Measurements from ENCODE around the gene RERE. TPM values are rescaled to one million over a fixed set of nuclear protein-coding genes. Genes with fewer than 3 reads are reported as not detected.

Gene RERE
- total RNA-seq, 1 donor: 55.0 TPM

GRCh38 chr1:8800416-8800815 is 17.0 kb downstream of the RERE start:
- H3K36me3 ChIP-seq (ENCODE audit: insufficient read depth, low read length): no peaks in the 10 kb centered on the region
- no peak for DNase-seq (ENCODE audit: insufficient read length, low spot score, missing footprints)
- H3K27me3 ChIP-seq (ENCODE audit: insufficient read depth, low read length): no peaks in the 10 kb centered on the region
- no peak overlapping the region for H3K4me3 ChIP-seq (ENCODE audit: insufficient read depth, low read length)
- H3K4me1 ChIP-seq (ENCODE audit: insufficient read depth, low read length): peaks cover 4% of the 10 kb centered on the region
- no peak overlapping the region for H3K27ac ChIP-seq (ENCODE audit: low read depth, low read length)
- no peaks in the 10 kb centered on the region for H3K9me3 ChIP-seq (ENCODE audit: low read depth, low read length)
- no peak overlapping the region for H2AFZ ChIP-seq (ENCODE audit: low read length)
- H3K79me2 ChIP-seq (ENCODE audit: insufficient read depth, low read length): peaks cover 5% of the 10 kb centered on the region
- no peaks in the 10 kb centered on the region for H4K20me1 ChIP-seq (ENCODE audit: insufficient read depth, low read length)
- no peak overlapping the region for H3K4me2 ChIP-seq (ENCODE audit: insufficient read depth, low read length)
- TF ChIP-seq CTCF (IDR thresholded peaks at IDR 0.05; ENCODE audit: extremely low read depth, low read depth, low read length): no peak

GRCh38 chr1:8797216-8797615 is 20.2 kb downstream of the RERE start:
- Histone ChIP-seq H3K27ac (ENCODE audit: low read depth, low read length) (no peak overlapping the region), H3K9me3 (ENCODE audit: low read depth, low read length) (no peaks in the 10 kb centered on the region), H3K4me2 (ENCODE audit: insufficient read depth, low read length) (no peak overlapping the region), H3K4me3 (ENCODE audit: insufficient read depth, low read length) (no peak overlapping the region), H2AFZ (ENCODE audit: low read length) (no peak overlapping the region), H3K36me3 (ENCODE audit: insufficient read depth, low read length) (no peaks in the 10 kb centered on the region), H4K20me1 (ENCODE audit: insufficient read depth, low read length) (no peaks in the 10 kb centered on the region), H3K4me1 (ENCODE audit: insufficient read depth, low read length) (peaks cover 4% of the 10 kb centered on the region), H3K27me3 (ENCODE audit: insufficient read depth, low read length) (no peaks in the 10 kb centered on the region), H3K79me2 (ENCODE audit: insufficient read depth, low read length) (no peaks in the 10 kb centered on the region)
- TF ChIP-seq CTCF (IDR thresholded peaks at IDR 0.05; ENCODE audit: extremely low read depth, low read depth, low read length): no peak
- DNase-seq (ENCODE audit: insufficient read length, low spot score, missing footprints): no peak

GRCh38 chr1:8796812-8797211 is 20.6 kb downstream of the RERE start:
- Histone ChIP-seq H3K27ac (ENCODE audit: low read depth, low read length) (no peak overlapping the region), H4K20me1 (ENCODE audit: insufficient read depth, low read length) (peaks cover 1% of the 10 kb centered on the region), H3K27me3 (ENCODE audit: insufficient read depth, low read length) (no peaks in the 10 kb centered on the region), H3K36me3 (ENCODE audit: insufficient read depth, low read length) (no peaks in the 10 kb centered on the region), H3K4me2 (ENCODE audit: insufficient read depth, low read length) (no peak overlapping the region), H3K4me1 (ENCODE audit: insufficient read depth, low read length) (peaks cover 4% of the 10 kb centered on the region), H3K9me3 (ENCODE audit: low read depth, low read length) (no peaks in the 10 kb centered on the region), H2AFZ (ENCODE audit: low read length) (no peak overlapping the region), H3K79me2 (ENCODE audit: insufficient read depth, low read length) (no peaks in the 10 kb centered on the region), H3K4me3 (ENCODE audit: insufficient read depth, low read length) (no peak overlapping the region)
- no peak for DNase-seq (ENCODE audit: insufficient read length, low spot score, missing footprints)
- TF ChIP-seq CTCF (IDR thresholded peaks at IDR 0.05; ENCODE audit: extremely low read depth, low read depth, low read length): no peak

- Histone ChIP-seq H3K36me3 (ENCODE audit: insufficient read depth, low read length) (no peaks in the 10 kb centered on the region), H2AFZ (ENCODE audit: low read length) (no peak overlapping the region), H4K20me1 (ENCODE audit: insufficient read depth, low read length) (peaks cover 2% of the 10 kb centered on the region), H3K27ac (ENCODE audit: low read depth, low read length) (no peak overlapping the region), H3K4me1 (ENCODE audit: insufficient read depth, low read length) (peaks cover 4% of the 10 kb centered on the region), H3K79me2 (ENCODE audit: insufficient read depth, low read length) (no peaks in the 10 kb centered on the region), H3K4me3 (ENCODE audit: insufficient read depth, low read length) (no peak overlapping the region), H3K27me3 (ENCODE audit: insufficient read depth, low read length) (no peaks in the 10 kb centered on the region), H3K4me2 (ENCODE audit: insufficient read depth, low read length) (no peak overlapping the region), H3K9me3 (ENCODE audit: low read depth, low read length) (no peaks in the 10 kb centered on the region)
- no peak for TF ChIP-seq CTCF (IDR thresholded peaks at IDR 0.05; ENCODE audit: extremely low read depth, low read depth, low read length)
- no peak for DNase-seq (ENCODE audit: insufficient read length, low spot score, missing footprints)
Observed at GRCh38 chr1:8794605-8795004, 22.8 kb downstream of the RERE start.

Data from osteoblast (primary cell).